GM03348 (cell line): ENCODE results near the gene PLEKHF1.
A peak's percentile ranks its signal among the peaks of the same experiment; 100 is the strongest.
"Not testable (repeated sequence)": the region's sequence is repeated elsewhere in the genome, so short reads cannot be mapped to it uniquely, and the experiment has no call there.

Experiments
- DNase-seq: peaks from one replicate; pipeline ENCODE4 v3.0.0; 2012; ENCODE audit warnings: low spot score

The PLEKHF1 gene

GRCh38 chr19:29665215-29665825 lies at the start of gene PLEKHF1:
TSS of gene PLEKHF1 (plus strand) at chr19:29665461. CDS start at chr19:29673840, 8,379 bp downstream.
- DNase-seq: peak; percentile 97

GRCh38 chr19:29615891-29616425 lies 49.3 kb upstream of the PLEKHF1 start:
- DNase-seq: no peak

DNA sequence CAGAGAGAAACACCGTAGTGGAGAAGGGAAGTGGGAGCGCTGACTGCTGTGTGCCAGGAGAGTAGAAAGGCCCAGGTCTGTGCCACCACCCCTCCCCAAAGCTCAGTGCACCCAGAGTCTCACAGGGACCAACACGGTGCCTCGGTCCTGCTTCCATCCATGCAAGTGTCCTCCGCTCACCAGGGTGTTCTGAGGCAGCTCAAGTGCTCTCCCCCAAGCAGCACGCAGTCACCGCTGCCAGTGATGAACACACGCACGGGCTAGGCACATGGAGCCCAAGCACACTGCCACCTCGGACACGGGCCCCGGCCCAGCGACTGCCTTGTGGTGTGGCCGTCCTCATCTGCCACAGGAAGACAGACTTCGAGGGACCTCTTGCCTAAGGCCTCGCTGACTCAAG lies 48.7 kb upstream of the PLEKHF1 start:
- no peak for DNase-seq

DNA sequence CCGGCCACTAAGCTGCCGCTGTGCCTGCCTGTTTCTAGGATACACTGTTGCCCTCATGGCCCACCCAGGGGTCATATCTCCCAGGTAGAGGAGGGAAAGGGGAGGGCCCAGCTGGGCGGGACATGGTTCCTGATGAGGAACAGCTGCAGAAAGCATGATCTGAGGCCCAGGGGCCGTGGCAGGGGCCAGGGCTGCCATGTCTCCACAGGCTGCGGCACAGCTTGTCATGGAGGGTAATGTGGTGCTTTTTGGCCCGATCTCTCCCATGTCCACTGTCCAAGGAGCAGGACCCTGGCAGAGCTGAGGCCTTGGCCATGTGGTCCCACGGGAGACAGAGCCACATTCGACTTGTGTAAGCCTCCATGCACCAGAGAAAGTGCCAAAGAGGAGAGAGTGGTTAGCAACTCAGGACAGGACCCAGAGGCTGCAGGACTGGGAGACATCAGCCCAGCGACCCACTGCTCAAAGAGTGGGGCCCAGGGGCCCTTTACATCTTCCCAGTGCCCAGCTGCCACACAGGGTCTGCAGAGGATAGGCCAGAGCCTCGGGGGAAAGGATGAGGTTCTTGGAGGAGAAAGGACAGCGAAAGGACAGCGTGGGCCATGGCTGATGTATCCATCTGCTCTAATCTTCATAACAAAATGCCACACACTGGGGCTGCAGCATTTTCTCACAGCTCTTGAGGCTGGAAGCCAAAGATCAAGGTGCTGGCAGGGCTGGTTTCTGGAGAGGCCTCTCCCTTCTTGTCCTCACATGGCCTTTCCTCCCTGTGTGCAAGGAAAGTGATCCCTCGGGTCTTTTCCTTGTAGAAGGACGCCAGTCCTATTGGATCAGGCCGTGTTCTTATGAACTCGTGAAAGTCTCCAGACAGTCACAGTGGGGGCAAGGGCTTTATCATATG lies 47.6 kb upstream of the PLEKHF1 start:
- DNase-seq: no peak

GRCh38 chr19:29618434-29618833 lies 46.8 kb upstream of the PLEKHF1 start:
- DNase-seq: no peak

DNA sequence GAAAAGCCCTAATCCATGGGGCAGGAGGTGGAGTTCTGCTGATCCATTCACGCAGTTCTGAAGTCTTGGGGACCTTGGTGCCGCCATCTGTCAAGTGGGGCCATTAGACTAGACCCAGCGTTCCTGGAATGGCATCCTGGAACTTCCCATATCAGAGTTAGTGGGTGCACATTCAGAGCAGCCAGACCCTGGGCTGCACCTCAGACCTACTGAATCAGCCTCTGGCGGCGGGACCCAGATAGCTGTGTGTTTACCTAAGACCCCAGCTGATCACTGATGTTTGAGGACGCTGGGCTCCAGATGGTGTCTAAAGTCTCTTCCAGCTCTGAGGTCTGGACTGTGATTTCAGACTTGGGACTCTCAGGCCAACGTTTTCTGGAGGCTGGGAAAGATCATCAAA lies 46.4 kb upstream of the PLEKHF1 start:
- no peak for DNase-seq

DNA sequence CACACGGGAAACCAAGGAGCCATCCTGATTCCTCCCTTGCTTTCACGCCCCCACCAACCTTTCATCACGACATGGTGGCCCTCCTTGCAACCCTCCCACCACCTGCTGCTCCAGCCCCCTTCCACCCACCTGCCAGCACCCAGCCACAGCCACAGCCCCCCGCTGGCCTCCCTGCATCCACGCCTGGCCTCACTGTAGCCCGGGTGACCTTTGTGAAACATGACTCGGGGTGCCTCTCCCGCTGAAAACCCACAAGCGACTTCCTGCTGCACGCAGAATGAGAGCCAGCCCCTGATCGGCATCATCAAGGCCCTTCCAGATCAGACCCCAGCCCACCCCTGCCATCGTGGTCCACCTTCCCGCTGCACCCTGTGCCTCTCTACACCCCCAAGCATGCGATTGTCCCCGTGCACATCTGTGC lies 44.3 kb upstream of the PLEKHF1 start:
- DNase-seq: no peak

DNA sequence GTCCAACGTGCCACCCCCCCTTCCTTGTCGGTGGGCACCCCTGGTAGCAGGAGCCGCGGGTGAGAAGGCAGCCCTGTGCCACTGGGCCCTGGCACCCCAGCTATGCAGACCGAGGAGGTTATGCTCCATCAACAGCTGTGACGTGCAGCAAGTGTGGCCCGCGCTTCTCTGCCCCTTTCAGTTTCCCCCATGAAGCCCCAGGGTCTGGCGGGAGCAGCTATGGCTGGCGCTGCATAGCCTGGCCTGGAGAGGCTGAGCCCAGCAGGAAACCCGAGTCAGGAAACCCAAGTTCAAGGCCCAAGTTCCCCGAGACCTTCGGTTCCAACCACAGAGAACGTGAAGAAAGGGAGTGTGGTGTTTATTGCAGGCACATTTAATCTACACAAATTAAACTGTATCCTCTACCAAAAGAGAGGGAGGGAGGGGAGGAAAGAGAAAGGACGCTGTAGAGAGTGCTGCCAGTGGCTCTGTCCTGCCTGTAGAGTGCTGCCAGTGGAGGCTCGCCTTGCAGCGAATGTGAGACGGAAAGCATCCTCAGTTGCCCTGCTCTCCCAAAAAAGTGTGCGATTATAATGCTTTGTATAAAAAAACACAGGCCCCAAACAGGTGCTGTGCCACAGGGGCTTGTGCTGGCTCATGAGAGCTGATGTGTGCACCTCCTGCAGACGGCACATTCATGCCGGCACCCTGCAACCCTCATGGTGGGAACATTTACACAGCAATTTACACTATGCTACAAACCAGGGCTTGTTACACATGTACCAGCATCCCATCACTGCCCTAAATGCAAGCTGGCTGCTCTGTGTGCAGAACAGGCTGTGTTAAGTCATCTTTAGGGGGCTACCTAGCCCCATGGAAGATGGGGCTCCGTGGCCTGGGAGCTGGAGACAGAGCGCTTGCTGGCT lies 42.8 kb upstream of the PLEKHF1 start:
- DNase-seq: peak; percentile 56

DNA sequence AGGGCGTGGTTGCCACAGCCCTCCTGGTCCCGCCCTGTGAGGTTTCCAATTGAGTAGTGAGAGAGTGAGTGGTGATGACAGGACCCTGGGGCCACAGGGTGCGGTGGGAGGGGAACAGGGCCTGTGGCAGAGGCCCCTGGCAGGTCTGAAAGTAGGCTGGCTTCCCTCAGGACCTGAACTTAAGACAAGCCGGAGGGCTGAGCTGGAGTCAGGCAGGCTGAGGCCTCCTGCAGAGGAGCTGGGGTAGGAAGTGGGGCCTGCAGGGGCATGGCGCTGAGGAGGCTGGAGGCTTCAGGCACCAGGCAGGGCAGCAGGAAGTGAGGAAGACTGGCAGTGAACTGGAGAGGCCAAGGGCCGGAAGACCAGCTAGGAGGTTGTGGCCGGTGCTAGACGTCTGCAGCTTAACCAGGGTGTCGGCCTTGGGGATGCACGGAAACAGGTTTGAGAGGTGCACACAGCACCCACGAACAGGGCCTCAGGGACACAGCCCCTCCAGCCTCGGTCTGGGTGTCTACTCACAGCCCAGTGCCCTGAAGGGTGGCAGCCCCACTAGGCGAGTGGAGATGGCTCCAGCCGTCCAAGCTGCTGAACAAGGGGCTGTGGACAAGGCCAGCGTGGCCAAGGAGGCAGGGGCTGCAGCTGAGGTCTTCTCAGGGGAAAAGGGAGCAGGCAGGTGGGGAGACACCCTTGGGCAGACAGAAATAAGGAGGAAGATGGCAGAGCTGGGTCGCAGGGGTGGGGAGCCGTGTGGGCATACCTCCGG lies 41.4 kb upstream of the PLEKHF1 start:
- DNase-seq: no peak

GRCh38 chr19:29624489-29625185 lies 40.6 kb upstream of the PLEKHF1 start:
- DNase-seq: no peak

- no peak for DNase-seq
Measured at GRCh38 chr19:29625186-29625651, 40.0 kb upstream of the PLEKHF1 start.

DNA sequence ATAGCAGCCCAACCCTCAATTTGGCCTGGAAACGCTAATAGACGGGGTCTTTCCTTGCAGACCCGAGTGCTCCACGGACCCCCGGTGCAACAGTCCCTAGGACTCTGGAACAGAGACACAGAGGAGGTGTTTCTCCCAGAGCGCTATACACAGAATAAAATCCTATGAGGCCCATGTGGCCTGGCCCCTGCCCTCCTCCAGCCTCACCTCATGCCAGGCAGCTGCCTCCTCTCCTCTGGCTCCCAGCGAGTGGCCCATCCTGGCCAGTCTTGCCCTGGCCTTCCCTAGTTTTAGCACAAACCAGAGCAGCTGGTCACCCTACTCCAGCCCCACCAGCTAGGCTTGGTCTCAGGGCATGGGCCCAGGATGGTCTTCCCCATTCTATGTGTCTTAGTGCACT lies 38.9 kb upstream of the PLEKHF1 start:
- no peak for DNase-seq

DNA sequence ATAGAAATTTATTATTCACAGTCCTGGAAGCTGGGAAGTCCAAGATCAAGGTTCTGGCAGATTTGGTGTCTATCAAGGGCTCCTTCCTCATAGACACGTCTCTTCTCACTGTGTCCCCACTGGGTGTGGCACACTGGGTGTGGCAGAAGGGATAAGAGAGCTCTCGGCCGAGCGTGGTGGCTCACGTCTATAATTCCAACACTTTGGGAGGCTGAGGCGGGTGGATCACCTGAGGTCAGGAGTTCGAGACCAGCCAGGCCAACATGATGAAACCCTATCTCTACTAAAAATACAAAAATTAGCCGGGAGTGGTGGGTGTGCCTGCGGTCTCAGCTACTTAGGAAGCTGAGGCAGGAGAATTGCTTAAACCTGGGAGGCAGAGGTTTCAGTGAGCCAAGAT lies 38.4 kb upstream of the PLEKHF1 start:
- not testable (repeated sequence) for DNase-seq

- DNase-seq: no peak
Measured at GRCh38 chr19:29628661-29629385, 36.4 kb upstream of the PLEKHF1 start.

DNA sequence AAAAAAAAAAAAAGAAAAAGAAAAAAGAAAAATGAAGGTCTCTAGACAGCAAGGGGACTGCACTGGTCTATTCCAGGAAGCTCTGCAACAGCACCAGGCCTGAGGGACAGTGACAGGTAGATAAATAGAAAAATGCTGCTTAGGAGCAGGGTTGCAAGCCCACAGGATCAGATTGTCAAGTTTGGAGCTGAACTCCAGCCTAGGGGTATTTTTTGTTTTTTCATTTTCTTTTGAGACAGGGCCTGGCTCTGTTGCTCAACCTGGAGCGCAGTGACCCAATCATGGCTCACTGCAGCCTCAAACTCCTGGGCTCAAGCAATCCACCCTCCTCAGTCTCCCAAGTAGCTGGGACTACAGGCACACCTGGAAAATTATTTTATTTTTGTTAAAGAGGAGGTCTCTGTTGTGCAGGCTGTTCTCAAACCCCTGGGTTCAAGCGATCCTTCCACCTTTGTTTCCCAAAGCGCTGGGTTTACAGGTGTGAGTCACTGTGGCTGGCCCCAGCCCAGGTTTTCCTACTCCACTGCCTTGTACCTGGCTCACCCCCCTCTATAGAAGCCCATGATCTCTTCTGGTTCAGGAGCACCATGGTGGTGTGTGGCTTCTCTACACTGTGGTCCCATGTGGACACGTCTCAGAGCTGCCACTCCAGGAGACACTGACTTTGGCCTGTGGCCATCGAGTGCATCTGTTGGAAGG lies 35.3 kb upstream of the PLEKHF1 start:
- DNase-seq: no peak

DNA sequence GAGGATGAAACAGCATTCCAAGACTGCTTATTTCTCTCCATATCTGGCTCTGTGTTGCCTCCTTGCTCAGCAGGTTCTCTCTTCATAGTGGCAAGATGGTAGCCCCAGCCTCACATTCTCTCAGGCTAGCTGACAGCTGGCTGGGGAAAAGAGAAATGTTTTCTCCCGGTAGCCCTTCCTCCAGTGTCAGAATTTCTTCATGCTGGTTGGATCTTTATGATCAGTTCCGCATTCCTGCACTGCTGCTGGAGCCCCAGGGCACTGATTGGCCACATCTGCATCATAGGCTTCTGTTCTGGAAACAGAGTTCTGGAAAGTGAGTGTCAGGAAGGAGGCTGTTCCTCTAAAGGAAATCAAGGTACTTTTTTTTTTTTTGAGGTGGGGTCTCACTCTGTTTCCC lies 34.6 kb upstream of the PLEKHF1 start:
- peak; percentile 48 for DNase-seq

- DNase-seq: no peak
Measured at GRCh38 chr19:29631450-29631849, 33.8 kb upstream of the PLEKHF1 start.

GRCh38 chr19:29634002-29634401 lies 31.3 kb upstream of the PLEKHF1 start:
- DNase-seq: no peak

GRCh38 chr19:29634423-29635130 lies 30.7 kb upstream of the PLEKHF1 start:
- no peak for DNase-seq
